Measurements from ENCODE around the gene CORIN. TPM values are rescaled to one million over a fixed set of nuclear protein-coding genes. Genes with fewer than 3 reads are reported as not detected.

Gene CORIN
- total and polyA plus RNA-seq, 2 of the 13 experiments (the other 11 are each of a cell fraction or from before 2014, with no cell fraction given): 0.84 to 1.2 TPM

GRCh38 chr4:47784222-47784621 lies 53.6 kb downstream of the CORIN start:
- no peak overlapping the region for H3K9ac ChIP-seq (ENCODE audit: insufficient read depth, low read depth, low read length)
- H3K36me3 ChIP-seq (replicated peaks in 1 of 2; ENCODE audit: control insufficient read depth in 1 of 2, insufficient read depth in 2 of 2, low read length in 2 of 2): no peaks in the 10 kb centered on the region
- H3K79me2 ChIP-seq (ENCODE audit: insufficient read depth, low read length): no peaks in the 10 kb centered on the region
- no peak overlapping the region for H3K27ac ChIP-seq (ENCODE audit: extremely low read length, insufficient read depth, low read length)
- no peak overlapping the region for H3K4me3 ChIP-seq (replicated peaks in 1 of 3; ENCODE audit: insufficient read depth in 1 of 3, low read depth in 2 of 3, low read length in 3 of 3)
- FAIRE-seq: no peak
- in situ Hi-C loops (cut with HindIII; ENCODE audit: extremely low pct_ligation_motif_present, low pct_unique_long_range_greater_than_20kb): no loop called here
- ATAC-seq: no peak
- H4K20me1 ChIP-seq (ENCODE audit: insufficient read depth, low read length): no peaks in the 10 kb centered on the region
- no peak overlapping the region for H3K4me2 ChIP-seq (ENCODE audit: low read depth, low read length)
- no peak overlapping the region for H2AFZ ChIP-seq (ENCODE audit: low read length)
- no peaks in the 10 kb centered on the region; a peak in 1 of 5 replicates for H3K27me3 ChIP-seq (ENCODE audit: control insufficient read depth in 1 of 2, insufficient read depth in 2 of 2, low read length in 2 of 2)
- ChIA-PET POLR2A (no interaction called here), CTCF (ENCODE audit: low intra/inter-chr PET ratio, low total read pairs) (no interaction called here)
- H3K9me3 ChIP-seq (ENCODE audit: low read length): no peaks in the 10 kb centered on the region
- peaks cover 30% of the 10 kb centered on the region for H3K4me1 ChIP-seq (ENCODE audit: insufficient read depth, low read length)
- DNase-seq (ENCODE audit: low spot score): no peak
- BruUV-seq (replicated peaks): no TSS peak
- intact Hi-C loops (cut with micrococcal nuclease; ENCODE audit: unreplicated experiment): no loop called here
- TF ChIP-seq KMT2A (CRISPR knock-in tag; IDR thresholded peaks at IDR 0.05): no peak
- no peak for TF ChIP-seq ZNF747 (CRISPR knock-in tag; IDR thresholded peaks at IDR 0.05; ENCODE audit: borderline replicate concordance)
- no peak for TF ChIP-seq ARID4A (CRISPR knock-in tag; IDR thresholded peaks at IDR 0.05; ENCODE audit: borderline replicate concordance)
- no peak for TF ChIP-seq ZFAT (CRISPR knock-in tag; conservative IDR thresholded peaks at IDR 0.05)
- no peak for TF ChIP-seq ZBTB2 (CRISPR knock-in tag; IDR thresholded peaks at IDR 0.05; ENCODE audit: low read depth)
- no peak for TF ChIP-seq KDM2A (CRISPR knock-in tag; IDR thresholded peaks at IDR 0.05; ENCODE audit: borderline replicate concordance, low read depth)
- no peak for TF ChIP-seq KLF13 (CRISPR knock-in tag; IDR thresholded peaks at IDR 0.05)
- no peak for TF ChIP-seq ZKSCAN1 (IDR thresholded peaks at IDR 0.05; ENCODE audit: low read length)
- TF ChIP-seq BCL3 (CRISPR knock-in tag; IDR thresholded peaks at IDR 0.05): no peak
- no peak for TF ChIP-seq ATF2 (CRISPR knock-in tag; IDR thresholded peaks at IDR 0.05)
- TF ChIP-seq ZFP62 (CRISPR knock-in tag; IDR thresholded peaks at IDR 0.05): no peak
- no peak for TF ChIP-seq PRDM4 (CRISPR knock-in tag; IDR thresholded peaks at IDR 0.05; ENCODE audit: borderline replicate concordance)
- no peak for TF ChIP-seq NCOA5 (CRISPR knock-in tag; IDR thresholded peaks at IDR 0.05)
- TF ChIP-seq TMF1 (CRISPR knock-in tag; IDR thresholded peaks at IDR 0.05; ENCODE audit: low read depth): no peak
- no peak for TF ChIP-seq CBX1 (IDR thresholded peaks at IDR 0.05; ENCODE audit: low read depth)

Measured in HepG2 (cell line).